ENCODE measurements around the gene DIRAS1.

Gene DIRAS1, protein sequence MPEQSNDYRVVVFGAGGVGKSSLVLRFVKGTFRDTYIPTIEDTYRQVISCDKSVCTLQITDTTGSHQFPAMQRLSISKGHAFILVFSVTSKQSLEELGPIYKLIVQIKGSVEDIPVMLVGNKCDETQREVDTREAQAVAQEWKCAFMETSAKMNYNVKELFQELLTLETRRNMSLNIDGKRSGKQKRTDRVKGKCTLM

DNA sequence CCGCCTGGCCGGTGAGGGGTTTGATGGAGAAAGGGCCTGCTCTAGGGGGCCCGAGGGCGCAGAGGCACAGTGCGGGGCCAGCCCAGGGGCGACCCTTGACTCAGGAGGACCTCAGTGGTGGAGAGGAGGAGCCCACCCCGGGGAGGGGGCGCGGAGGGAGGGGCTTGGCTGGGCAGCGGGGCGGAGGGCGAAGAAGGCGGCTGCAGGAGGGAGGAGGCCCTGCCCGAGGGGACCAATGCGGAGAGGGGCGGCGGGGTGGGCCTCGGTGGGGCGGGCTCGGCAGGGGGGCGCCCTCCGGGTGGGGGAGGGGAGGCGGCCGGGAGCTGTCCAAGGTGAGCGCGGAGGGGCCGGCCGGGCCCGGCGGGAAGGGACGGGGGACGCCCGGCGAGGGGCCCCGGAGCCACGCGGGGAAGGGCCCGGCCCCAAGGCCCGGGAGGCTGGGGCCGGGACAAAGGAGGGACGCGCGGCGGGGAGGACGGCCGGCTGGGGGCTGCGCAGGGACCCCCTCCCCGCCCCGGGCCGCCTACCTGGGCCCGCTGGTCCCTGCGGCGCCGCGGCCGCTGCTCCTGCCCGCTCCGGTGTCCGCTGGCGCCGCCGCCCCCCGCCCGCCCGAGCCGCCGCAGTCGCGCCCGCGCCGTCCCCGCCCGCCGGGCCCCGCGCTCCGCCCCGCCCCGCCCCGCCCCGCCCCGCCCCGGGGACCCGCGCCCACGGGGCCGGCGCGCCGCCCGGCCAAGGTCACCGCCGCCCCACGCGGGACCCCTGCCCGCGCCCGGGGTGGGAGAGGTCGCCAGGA, at the start of gene DIRAS1:
Gene DIRAS1, minus strand, starts transcription at position 596 of the 793 bp plus-strand sequence. CDS start 3,566 bp downstream, outside the sequence.
- no peak for DNase-seq (ENCODE audit: low read depth in 3 of 3)

DNA sequence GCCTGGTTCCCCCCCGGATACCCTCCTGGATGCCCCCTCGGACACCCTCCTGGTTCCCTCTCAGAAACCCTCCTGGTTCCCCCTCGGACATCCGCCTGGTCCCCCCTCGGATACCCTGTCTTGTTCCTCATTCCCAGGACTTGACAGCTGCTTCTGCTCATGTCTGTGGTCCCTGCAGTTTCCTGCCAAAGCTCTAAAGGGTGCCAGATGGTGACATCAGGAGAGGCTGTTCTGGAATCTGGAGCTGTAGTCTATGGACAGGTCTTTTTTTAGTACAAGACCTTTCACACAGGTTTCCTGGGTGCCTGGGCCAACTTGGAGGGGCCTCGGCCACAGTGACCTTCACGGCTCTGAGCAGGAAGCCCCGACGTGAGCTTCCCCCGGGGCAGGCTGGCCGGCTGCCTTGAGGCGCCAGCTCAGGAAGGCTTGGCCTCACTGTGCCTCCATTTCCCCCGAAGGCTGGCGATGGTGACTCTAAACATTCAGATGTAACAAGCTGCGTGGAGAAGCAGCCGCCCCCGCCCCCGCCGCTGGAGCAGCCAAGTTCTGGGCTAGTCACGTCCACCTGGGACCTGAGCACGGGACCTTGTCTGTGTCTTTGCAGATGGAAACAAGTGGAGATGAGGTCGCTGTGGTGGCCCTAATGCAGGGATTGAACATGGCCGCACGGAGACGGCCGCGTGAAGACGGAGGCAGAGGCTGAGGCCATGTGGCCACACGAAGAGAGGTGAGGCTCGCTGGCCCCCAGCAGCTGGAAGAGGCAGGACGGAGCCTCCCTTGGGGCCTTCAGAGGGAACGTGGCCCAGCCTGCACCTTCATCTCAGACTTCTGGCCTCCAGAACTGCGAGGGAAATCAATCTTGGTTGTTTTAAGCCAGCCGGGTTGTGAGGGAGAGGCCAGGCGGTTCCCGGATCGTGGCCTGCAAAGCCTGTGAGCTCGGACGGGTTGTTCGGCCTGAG, 49.2 kb upstream of the DIRAS1 start:
- DNase-seq (ENCODE audit: low read depth in 3 of 3), result no peak

DNA sequence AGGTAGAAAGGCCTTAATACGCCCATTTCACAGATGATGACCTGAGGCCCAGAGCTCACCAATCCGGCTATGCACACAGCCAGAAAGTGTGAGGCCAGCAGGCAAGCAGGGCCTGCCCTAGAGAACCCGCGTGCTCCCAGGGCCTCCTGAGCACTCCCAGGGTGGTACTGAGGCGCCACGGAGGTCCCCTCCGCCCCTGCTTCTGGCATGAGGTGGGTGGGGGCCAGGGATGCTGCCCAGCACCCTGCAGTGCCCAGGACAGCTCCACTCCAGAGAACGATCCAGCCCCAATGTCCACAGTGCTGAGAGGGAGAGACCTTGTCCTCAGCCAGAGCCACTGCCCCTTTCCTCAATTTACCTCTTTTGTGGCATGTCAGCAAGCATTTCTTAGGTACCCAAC, 48.0 kb upstream of the DIRAS1 start:
- DNase-seq (ENCODE audit: low read depth in 3 of 3), result no peak

DNA sequence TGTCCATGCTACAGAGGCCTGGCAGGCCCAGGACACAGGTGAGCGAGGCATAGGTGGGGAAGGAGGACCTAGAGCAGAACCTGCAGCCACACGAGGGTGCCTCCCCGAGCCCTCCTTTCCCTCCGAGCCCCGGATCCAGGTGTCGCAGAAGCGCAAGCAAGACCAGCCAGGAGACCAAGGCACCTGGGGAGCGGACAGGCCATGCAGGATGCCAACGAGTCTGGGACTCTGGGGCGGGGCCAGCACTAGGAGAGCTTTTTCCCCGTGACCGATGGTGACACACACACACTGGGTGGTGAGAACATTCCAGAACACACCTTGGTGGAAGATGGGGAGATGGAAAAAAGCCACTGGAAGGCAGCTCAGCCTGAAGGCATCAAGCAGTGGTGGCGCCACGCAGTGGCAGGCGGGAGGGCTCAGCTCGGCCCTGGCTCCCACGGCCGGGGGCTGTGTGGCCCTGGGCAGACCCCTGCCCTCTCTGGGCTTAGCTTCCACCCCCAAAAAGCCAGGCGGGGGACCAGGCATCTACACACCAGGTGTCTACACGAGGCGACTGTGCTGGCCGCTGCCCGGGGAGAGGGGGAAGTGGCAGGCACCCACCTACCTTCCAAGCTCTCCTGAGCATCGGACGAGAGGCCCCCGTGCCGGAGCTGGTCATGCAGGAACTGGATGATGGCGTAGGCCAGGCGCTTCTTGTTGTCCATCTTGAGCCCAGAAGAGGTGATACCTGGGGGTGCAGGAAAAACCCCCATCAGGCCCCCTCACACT, 47.4 kb upstream of the DIRAS1 start:
- no peak for DNase-seq (ENCODE audit: low read depth in 3 of 3)

DNA sequence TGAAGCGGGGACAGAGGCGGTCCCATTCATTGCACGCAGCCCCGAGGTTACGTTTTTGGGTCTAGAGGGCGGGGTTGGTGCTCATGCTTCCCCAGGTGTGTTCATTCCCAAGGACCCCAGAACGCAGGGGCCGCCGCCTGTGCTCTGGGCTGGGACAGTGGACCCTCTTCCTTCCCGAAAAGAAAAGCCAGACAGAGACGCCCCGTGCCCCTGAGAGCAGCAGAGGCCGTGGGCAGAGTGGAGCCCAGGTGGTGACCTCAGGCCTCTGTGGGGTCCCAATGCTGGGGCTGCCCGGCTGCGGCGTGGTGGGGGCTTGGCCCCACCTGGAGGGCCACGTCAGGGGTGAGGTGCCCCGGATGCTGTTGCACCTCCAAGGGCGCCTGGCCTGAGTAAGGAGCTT, 46.5 kb upstream of the DIRAS1 start:
- DNase-seq (ENCODE audit: low read depth in 3 of 3), result no peak

DNA sequence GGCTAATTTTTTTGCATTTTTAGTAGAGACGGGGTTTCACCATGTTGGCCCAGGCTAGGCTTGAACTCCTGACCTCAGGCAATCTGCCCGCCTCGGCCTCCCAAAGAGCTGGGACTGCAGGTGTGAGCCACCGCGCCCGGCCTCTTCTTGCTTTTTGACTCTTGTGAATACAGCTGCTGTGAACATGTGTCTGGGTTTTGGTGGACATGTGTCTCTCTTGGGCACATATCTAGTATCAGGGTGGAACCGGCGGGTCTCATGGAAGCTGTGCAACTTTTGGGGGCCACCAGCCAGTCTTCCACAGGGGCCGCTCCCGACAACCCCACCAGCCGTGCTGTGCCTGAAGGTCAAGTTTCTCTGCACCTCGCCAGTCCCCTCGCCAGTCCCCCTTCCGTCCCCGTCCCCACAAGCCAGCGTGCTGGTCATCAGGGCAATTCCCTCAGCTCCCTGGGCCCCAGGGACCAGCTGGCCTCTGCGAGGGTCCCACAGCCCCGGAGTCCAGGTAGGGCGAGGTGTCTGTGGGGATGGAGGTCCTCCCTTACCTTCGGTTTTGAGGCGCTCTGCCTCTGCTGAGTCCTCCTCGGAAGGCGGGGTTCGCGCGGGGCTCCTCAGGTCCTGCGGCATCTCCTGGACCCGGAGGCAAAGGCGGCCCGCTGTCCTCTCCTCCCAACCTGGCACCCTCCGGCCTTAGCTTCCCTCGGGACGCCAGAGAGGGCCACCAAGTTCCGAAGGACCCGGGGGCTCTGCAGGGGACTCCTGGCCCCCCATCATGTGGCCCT, 45.6 kb upstream of the DIRAS1 start:
- DNase-seq (ENCODE audit: low read depth in 3 of 3), result no peak

DNA sequence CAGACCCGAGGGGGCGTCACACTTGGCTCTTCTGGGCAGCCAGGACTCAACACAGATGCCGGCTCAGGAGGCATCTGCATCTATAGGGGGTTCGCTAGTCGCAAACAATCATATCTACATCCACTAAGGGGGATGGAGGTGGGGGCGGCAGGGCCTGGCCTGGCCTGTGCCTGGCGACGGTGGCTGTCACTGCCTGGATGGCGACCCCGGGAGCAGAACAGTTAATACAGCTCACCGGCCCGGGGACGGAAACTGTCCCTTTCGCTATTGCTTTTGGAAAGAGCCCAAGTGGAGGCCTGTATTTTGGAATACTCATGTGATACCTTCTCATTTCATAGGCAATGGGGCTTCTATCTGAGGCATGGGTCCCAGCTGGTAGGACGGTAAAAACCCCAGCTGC, 44.2 kb upstream of the DIRAS1 start:
- DNase-seq (ENCODE audit: low read depth in 3 of 3), result no peak

DNA sequence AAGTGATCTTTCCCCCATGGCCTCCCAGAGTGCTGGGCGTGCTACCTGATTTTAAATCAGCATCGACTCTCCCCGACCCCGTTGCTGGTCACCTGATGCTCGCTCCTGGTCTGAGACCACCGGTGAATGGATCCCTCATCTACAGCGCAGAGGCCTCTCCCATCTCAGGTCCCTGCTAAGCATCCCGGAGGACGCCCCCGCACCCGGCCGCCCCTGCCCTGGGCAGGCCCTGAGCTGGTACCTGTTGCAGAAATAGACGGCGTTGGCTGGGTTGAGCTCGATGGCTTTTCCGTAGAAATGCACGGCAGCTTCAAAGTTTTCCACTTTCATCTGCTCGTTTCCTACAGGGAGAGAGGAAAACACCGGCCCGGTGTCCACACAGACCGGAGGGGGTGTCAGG, 43.8 kb upstream of the DIRAS1 start:
- DNase-seq (ENCODE audit: low read depth in 3 of 3), result no peak

DNA sequence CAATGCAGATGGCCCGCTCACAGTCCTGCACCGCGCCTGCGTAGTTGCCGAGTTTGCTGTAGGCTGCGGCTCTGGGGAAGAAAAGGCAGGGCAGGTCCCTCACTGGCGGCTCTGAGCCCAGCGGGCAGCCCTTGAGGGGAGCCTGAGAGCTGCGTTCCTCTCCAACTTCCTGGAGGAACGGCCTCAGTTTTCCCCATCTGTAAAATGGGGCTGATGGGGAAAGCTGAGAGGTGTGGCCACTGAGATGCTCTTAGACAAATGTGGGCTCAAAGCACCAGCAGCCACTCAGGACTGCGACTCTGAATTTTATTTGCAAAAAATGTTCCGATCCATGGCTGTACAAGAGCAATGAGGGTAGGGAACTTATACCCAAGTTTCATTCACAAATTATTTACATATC, 42.5 kb upstream of the DIRAS1 start:
- no peak for DNase-seq (ENCODE audit: low read depth in 3 of 3)

DNA sequence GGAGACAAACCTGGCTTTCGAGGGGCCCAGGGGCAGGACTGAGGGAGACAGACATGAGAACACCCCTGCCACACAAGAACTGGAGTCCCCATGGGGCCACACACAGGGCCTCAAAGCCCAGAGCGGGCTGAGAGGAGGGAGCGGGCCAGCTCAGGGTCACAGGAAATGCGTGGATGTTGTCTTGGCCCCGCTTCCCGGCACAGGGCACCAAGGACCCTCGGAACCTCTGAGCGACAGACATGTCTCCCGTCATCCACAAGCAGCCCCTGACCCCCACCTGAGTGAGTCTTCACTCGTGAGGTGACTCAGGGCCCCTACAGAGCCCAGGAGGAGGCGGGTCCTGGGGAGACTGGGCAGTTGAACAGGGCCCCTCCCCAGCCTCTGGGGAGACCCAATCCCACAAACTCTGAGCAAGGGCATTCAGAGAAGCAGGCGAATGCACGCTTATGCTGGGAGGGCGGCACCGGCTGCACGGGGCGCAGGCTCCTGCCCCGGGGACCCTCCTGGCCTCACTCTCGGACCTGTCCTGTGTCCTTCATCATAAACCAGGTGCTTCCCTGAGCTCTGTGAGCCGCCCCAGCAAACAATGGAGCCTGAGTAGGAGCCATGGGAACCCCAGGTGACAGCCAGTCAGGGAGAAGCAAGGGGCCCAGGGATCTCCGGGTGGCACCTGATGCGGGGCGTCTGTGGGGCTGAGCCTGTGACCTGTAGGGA, 41.8 kb upstream of the DIRAS1 start:
- no peak for DNase-seq (ENCODE audit: low read depth in 3 of 3)

DNA sequence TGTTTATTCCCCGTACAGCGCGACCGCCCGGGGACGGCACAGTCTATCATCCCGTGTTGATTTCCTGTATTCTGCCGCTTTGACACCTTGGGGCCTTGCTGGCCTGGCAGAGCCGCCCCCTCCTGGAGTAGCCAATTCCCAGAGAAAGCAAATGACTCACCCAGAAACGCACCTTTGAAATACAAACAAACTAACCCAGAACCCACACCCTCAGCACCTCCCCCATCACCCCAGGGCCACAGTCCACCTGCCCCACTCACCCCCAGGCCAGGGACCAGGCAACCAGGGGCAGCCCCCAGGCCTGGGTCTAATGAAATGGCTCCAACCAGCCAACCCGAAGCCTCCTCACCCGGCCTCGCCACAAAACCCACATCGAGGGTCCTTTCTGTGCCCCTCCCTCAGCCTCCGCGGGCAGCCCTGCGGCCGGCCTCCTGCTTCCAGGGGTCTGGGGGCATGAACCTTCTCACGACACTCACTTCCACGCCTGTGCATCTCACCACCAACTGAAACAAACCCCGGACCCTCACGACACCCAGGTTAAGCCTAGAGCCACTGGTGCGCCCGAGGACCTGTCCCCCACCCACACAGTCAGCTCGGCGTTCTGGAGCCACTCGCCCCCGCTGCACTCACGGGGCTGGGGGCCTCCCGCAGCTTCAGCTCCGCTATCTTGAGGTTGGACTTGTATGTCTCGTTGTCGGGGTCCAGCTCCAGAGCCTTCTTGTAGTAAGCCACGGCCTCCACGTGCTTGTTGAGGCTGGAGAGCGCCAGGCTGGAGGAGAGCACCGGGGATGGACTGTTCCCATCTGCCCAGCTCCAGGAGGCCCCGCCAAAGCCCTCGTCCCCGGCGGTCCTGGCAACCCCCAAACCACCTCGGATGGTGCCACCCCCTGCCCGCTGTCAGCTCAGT, 41.0 kb upstream of the DIRAS1 start:
- no peak for DNase-seq (ENCODE audit: low read depth in 3 of 3)

DNA sequence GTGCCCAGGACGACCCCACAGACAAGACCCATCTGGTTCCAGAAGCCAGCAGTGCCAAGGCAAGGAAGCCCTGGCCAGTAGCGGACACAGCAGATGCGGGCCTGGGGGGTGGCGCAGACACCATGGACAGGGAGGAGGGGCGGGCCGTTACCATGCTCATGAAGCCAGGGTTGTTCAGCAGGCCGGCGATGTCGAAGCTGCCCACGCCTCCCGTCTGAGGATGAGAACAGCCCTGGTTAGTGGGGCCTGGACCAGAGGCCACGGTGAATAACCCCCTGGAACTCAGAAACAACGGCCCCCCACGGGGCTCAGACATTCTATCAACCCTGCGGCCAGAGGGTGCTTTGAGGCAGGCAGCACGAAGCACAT, 40.1 kb upstream of the DIRAS1 start:
- no peak for DNase-seq (ENCODE audit: low read depth in 3 of 3)

DNA sequence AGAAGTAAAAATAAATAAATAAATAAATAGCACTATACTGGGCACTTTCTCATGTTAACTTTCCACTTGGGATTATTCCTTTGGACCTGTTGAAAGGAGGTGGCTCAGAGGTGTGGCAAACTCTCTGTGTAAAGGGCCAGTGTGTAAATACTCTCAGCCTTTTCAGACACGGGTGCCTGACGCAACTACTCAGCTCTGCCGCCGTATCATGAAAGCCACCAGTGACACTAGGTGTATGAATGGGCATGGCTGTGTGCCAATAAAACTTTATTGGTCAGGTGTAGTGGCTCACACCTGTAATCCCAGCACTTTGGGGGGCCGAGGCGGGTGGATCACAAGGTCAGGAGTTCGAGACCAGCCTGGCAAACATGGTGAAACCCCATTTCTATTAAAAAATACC, 38.8 kb upstream of the DIRAS1 start:
- DNase-seq (ENCODE audit: low read depth in 3 of 3), result no peak

DNA sequence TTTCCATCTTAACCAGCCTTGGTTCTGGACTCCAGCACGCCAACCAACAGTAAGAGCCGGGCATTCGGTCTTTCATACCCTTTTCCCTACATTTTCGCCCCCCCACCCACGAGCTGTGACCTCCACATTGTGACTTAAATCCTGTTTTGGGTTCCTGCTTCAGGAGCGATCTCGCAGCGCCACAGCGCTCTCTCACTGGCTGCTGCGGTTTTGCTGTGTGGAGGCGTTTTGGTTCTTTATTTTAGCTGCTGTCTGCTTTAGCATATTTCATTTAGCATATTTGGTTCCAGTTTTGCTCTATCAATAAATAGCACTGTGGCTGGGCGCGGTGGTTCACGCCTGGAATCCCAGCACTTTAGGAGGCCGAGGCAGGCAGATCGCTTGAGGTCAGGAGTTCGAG, 38.2 kb upstream of the DIRAS1 start:
- DNase-seq (ENCODE audit: low read depth in 3 of 3), result no peak

DNA sequence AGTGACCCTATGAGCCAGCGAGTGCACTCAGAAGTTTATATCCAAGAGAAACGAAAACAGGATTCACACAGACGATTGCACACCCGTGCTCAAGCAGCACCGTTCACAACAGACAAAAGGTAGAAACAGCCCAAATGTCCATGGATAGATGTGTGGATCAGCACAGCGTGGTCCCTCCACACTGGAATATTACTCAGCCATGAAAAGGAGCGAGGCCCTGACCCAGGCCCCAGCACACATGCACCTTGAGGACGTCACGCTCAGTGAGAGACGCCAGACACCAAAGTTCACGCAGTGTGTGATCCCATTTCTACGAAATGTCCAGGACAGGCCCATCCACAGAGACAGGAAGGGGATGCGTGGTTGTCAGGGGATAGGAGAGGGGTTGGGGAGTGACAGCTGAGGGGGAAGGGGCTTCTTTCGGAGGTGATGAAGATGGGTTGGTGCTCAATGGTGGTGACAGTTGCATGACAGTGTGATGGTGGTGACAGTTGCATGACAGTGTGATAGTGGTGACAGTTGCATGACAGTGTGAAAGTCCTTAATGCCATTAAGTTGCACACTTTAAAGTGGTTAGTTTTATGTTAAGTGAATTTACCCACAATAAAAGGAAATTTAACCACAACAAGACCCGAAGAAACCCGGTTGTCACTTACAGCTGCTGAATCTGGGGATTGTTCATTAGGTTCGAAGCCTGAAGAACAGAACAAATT, 37.6 kb upstream of the DIRAS1 start:
- DNase-seq (ENCODE audit: low read depth in 3 of 3), result no peak

DNA sequence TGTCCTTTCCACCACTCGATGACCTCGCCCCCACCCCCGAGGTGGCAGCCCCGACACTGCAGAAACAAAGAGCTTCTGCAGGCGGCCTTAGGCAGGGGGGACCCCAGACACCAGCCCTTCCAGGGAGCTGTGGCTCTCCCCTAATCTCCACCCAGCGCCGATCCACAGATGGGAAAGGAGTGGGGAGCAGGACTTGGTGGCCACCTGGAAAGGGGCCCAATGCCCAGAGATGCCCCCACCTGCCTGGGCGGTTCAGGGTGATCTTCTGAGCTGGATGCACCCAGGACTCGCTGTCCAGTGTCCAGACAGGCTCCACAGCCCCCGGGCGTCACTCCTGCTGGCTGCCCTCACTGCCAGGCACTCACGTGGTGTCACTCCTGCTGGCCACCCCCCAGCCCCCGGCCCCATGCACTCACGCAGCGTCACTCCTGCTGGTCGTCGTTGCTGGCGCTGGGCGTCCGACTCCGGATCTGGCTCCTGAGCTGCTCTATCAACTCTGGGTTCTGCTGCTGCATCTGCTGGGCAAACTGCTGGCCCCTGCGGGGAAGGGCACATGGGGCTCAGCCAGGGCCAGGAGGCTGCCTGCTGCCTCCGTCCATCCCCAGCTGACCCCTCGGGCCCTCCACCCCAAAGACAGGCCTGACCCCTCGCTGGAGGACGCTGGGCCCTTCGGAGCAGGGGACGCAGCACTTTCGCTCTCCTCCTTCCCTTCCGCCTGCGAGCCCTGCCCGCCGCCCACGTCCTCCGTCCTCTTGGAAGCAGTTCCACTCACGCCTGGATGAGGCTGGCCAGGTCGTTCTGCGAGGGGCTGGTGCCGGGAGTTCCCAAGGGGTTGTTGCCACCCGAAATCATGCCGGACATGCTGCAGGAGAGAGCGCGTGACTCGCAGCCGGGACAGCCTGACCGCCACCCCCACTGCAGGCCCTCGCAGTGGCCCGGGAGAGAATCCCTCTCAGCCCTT, 36.0 kb upstream of the DIRAS1 start:
- no peak for DNase-seq (ENCODE audit: low read depth in 3 of 3)

DNA sequence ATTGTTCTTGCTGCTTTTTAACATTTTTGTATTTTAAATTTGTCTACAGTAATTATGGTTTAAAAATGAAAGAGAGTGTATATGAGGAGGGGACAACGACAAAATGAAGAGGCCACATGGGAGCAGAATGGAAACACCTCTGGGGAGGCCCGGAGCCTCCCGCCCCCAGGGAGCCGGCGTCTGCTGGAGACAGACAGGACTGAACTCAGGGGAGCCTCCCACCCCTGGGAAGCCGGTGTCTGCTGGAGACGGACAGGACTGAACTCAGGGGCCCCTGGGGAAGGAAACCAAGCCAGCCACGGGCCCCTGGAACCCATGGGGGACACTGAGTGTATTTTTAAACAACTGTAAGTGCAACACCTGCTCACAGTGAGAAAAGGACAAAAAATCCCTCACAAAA, 35.3 kb upstream of the DIRAS1 start:
- no peak for DNase-seq (ENCODE audit: low read depth in 3 of 3)
